HuH-7.5 (cell line): ENCODE data around the gene SLC22A15.

ENCODE experiments used
- DNase-seq: peaks from one replicate; pipeline ENCODE4 v3.0.0; 2011; ENCODE audit warnings: low spot score

Gene SLC22A15

GRCh38 chr1:116104667-116105066, 128.4 kb downstream of the SLC22A15 start:
- no peak for DNase-seq

GRCh38 chr1:116105996-116106395, 129.7 kb downstream of the SLC22A15 start:
- no peak for DNase-seq

GRCh38 chr1:116106646-116107045, 130.3 kb downstream of the SLC22A15 start:
- DNase-seq, result no peak

GRCh38 chr1:116107371-116107770, 131.1 kb downstream of the SLC22A15 start:
- no peak for DNase-seq

- DNase-seq, result no peak
Measured at GRCh38 chr1:116110567-116111523, 134.5 kb downstream of the SLC22A15 start, which contains the start of gene MAB21L3. Gene MAB21L3 (plus strand): TSS chr1:116111399. CDS start chr1:116112616, 1,217 bp downstream.

- DNase-seq, result no peak
Measured at GRCh38 chr1:116111524-116112021, 135.3 kb downstream of the SLC22A15 start.

- DNase-seq, result no peak
Measured at GRCh38 chr1:116112388-116113140, 136.3 kb downstream of the SLC22A15 start.

- no peak for DNase-seq
Measured at GRCh38 chr1:116113615-116114014, 137.3 kb downstream of the SLC22A15 start.

- no peak for DNase-seq
Measured at GRCh38 chr1:116115476-116116439, 139.4 kb downstream of the SLC22A15 start.

- DNase-seq, result no peak
Measured at GRCh38 chr1:116118471-116118870, 142.2 kb downstream of the SLC22A15 start.
